ENCODE results near the gene FAM163B. TPM values are rescaled to one million over a fixed set of nuclear protein-coding genes. Genes with fewer than 3 reads are reported as not detected.

The FAM163B gene
- total and polyA plus RNA-seq, 2 donors (not counting 1 experiment from before 2014, with no cell fraction given), result not detected

- H3K4me3 ChIP-seq (replicated peaks in 1 of 4; ENCODE audit: control extremely low read depth in 1 of 4, insufficient read depth in 1 of 4, low read depth in 3 of 4, low read length in 4 of 4), result no peak overlapping the region
- H3K36me3 ChIP-seq (ENCODE audit: control insufficient read depth, insufficient read depth, low read length), result no peaks in the 10 kb centered on the region
- no peak overlapping the region for H3K9ac ChIP-seq (ENCODE audit: insufficient read depth, low read length)
- H2AFZ ChIP-seq (ENCODE audit: low read length), result no peak overlapping the region
- H4K20me1 ChIP-seq (ENCODE audit: control insufficient read depth, extremely low read depth, insufficient read depth, low read length), result no peaks in the 10 kb centered on the region
- no peaks in the 10 kb centered on the region for H3K9me3 ChIP-seq (ENCODE audit: control insufficient read depth, insufficient read depth, low read depth, low read length)
- no peaks in the 10 kb centered on the region for H3K4me1 ChIP-seq (ENCODE audit: control insufficient read depth, extremely low read depth, insufficient read depth, low read length)
- no peaks in the 10 kb centered on the region for H3K79me2 ChIP-seq (ENCODE audit: control insufficient read depth, insufficient read depth, low read length)
- TF ChIP-seq, protein P1, sequence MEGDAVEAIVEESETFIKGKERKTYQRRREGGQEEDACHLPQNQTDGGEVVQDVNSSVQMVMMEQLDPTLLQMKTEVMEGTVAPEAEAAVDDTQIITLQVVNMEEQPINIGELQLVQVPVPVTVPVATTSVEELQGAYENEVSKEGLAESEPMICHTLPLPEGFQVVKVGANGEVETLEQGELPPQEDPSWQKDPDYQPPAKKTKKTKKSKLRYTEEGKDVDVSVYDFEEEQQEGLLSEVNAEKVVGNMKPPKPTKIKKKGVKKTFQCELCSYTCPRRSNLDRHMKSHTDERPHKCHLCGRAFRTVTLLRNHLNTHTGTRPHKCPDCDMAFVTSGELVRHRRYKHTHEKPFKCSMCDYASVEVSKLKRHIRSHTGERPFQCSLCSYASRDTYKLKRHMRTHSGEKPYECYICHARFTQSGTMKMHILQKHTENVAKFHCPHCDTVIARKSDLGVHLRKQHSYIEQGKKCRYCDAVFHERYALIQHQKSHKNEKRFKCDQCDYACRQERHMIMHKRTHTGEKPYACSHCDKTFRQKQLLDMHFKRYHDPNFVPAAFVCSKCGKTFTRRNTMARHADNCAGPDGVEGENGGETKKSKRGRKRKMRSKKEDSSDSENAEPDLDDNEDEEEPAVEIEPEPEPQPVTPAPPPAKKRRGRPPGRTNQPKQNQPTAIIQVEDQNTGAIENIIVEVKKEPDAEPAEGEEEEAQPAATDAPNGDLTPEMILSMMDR (conservative IDR thresholded peaks at IDR 0.05 in 1 of 2, IDR thresholded peaks at IDR 0.05 in 1 of 2; ENCODE audit: low read depth in 1 of 2, low read length in 2 of 2), result no peak
- no peak for TF ChIP-seq EZH2 (IDR thresholded peaks at IDR 0.05; ENCODE audit: low read length, missing control alignments)
- H3K27ac ChIP-seq (ENCODE audit: insufficient read depth, low read length), result no peak overlapping the region
- DNase-seq (ENCODE audit: low read depth in 2 of 2), result no peak
- H3K4me2 ChIP-seq (ENCODE audit: extremely low read depth, insufficient read depth, low read length), result no peak overlapping the region
- H3K27me3 ChIP-seq (ENCODE audit: control insufficient read depth, insufficient read depth, low read length), result no peaks in the 10 kb centered on the region
Measured at GRCh38 chr9:133572821-133573361, 36.3 kb downstream of the FAM163B start.

- no peaks in the 10 kb centered on the region for H3K27me3 ChIP-seq (ENCODE audit: control insufficient read depth, insufficient read depth, low read length)
- no peak overlapping the region for H3K4me2 ChIP-seq (ENCODE audit: extremely low read depth, insufficient read depth, low read length)
- H4K20me1 ChIP-seq (ENCODE audit: control insufficient read depth, extremely low read depth, insufficient read depth, low read length), result no peaks in the 10 kb centered on the region
- no peaks in the 10 kb centered on the region for H3K4me1 ChIP-seq (ENCODE audit: control insufficient read depth, extremely low read depth, insufficient read depth, low read length)
- H3K27ac ChIP-seq (ENCODE audit: insufficient read depth, low read length), result no peak overlapping the region
- no peak overlapping the region for H3K4me3 ChIP-seq (replicated peaks in 1 of 4; ENCODE audit: control extremely low read depth in 1 of 4, insufficient read depth in 1 of 4, low read depth in 3 of 4, low read length in 4 of 4)
- H2AFZ ChIP-seq (ENCODE audit: low read length), result no peak overlapping the region
- no peaks in the 10 kb centered on the region for H3K79me2 ChIP-seq (ENCODE audit: control insufficient read depth, insufficient read depth, low read length)
- no peak for DNase-seq (ENCODE audit: low read depth in 2 of 2)
- TF ChIP-seq EZH2 (IDR thresholded peaks at IDR 0.05; ENCODE audit: low read length, missing control alignments), result no peak
- TF ChIP-seq, protein P1 (conservative IDR thresholded peaks at IDR 0.05 in 1 of 2, IDR thresholded peaks at IDR 0.05 in 1 of 2; ENCODE audit: low read depth in 1 of 2, low read length in 2 of 2), result no peak
- no peaks in the 10 kb centered on the region for H3K9me3 ChIP-seq (ENCODE audit: control insufficient read depth, insufficient read depth, low read depth, low read length)
- no peaks in the 10 kb centered on the region for H3K36me3 ChIP-seq (ENCODE audit: control insufficient read depth, insufficient read depth, low read length)
- H3K9ac ChIP-seq (ENCODE audit: insufficient read depth, low read length), result no peak overlapping the region
Measured at GRCh38 chr9:133571896-133572595, 37.1 kb downstream of the FAM163B start.

GRCh38 chr9:133571391-133571890, 37.7 kb downstream of the FAM163B start:
- no peaks in the 10 kb centered on the region for H3K36me3 ChIP-seq (ENCODE audit: control insufficient read depth, insufficient read depth, low read length)

More at GRCh38 chr9:133571391-133571890, 37.7 kb downstream of the FAM163B start:
- Histone ChIP-seq H2AFZ (ENCODE audit: low read length) (no peak overlapping the region), H3K4me3 (replicated peaks in 1 of 4; ENCODE audit: control extremely low read depth in 1 of 4, insufficient read depth in 1 of 4, low read depth in 3 of 4, low read length in 4 of 4) (no peak overlapping the region), H3K4me2 (ENCODE audit: extremely low read depth, insufficient read depth, low read length) (no peak overlapping the region), H4K20me1 (ENCODE audit: control insufficient read depth, extremely low read depth, insufficient read depth, low read length) (no peaks in the 10 kb centered on the region), H3K4me1 (ENCODE audit: control insufficient read depth, extremely low read depth, insufficient read depth, low read length) (no peaks in the 10 kb centered on the region), H3K79me2 (ENCODE audit: control insufficient read depth, insufficient read depth, low read length) (no peaks in the 10 kb centered on the region), H3K27ac (ENCODE audit: insufficient read depth, low read length) (no peak overlapping the region), H3K9me3 (ENCODE audit: control insufficient read depth, insufficient read depth, low read depth, low read length) (no peaks in the 10 kb centered on the region), H3K9ac (ENCODE audit: insufficient read depth, low read length) (no peak overlapping the region), H3K27me3 (ENCODE audit: control insufficient read depth, insufficient read depth, low read length) (no peaks in the 10 kb centered on the region)
- DNase-seq (ENCODE audit: low read depth in 2 of 2), result no peak
- TF ChIP-seq, protein P1 (conservative IDR thresholded peaks at IDR 0.05 in 1 of 2, IDR thresholded peaks at IDR 0.05 in 1 of 2; ENCODE audit: low read depth in 1 of 2, low read length in 2 of 2), result no peak
- no peak for TF ChIP-seq EZH2 (IDR thresholded peaks at IDR 0.05; ENCODE audit: low read length, missing control alignments)
